ENCODE measurements around the gene ZBED4.

Gene ZBED4

GRCh38 chr22:49885881-49886280, 32.2 kb downstream of the ZBED4 start:
- no peak for TF ChIP-seq ZNF274 (IDR thresholded peaks at IDR 0.05; ENCODE audit: low read depth, low read length)

GRCh38 chr22:49886346-49887063, 32.9 kb downstream of the ZBED4 start:
- no peak for TF ChIP-seq ZNF274 (IDR thresholded peaks at IDR 0.05; ENCODE audit: low read depth, low read length)
- no peak overlapping the region for H3K4me3 ChIP-seq (ENCODE audit: low read length)

More at GRCh38 chr22:49885881-49886280, 32.2 kb downstream of the ZBED4 start:
- H3K4me3 ChIP-seq (ENCODE audit: low read length) = no peak overlapping the region

- no peak overlapping the region for H3K4me3 ChIP-seq (ENCODE audit: low read length)
- TF ChIP-seq ZNF274 (IDR thresholded peaks at IDR 0.05; ENCODE audit: low read depth, low read length) = no peak
These were observed 33.4 kb downstream of the ZBED4 start for GRCh38 chr22:49887064-49887451.

GRCh38 chr22:49887702-49888101, 34.1 kb downstream of the ZBED4 start:
- no peak for TF ChIP-seq ZNF274 (IDR thresholded peaks at IDR 0.05; ENCODE audit: low read depth, low read length)
- no peak overlapping the region for H3K4me3 ChIP-seq (ENCODE audit: low read length)

- no peak overlapping the region for H3K4me3 ChIP-seq (ENCODE audit: low read length)
- no peak for TF ChIP-seq ZNF274 (IDR thresholded peaks at IDR 0.05; ENCODE audit: low read depth, low read length)
These were observed 35.4 kb downstream of the ZBED4 start for GRCh38 chr22:49889071-49889470.

GRCh38 chr22:49892226-49892899, 38.7 kb downstream of the ZBED4 start:
- no peak for TF ChIP-seq ZNF274 (IDR thresholded peaks at IDR 0.05; ENCODE audit: low read depth, low read length)
- no peak overlapping the region for H3K4me3 ChIP-seq (ENCODE audit: low read length)

GRCh38 chr22:49893025-49893424, 39.4 kb downstream of the ZBED4 start:
- TF ChIP-seq ZNF274 (IDR thresholded peaks at IDR 0.05; ENCODE audit: low read depth, low read length) = no peak
- no peak overlapping the region for H3K4me3 ChIP-seq (ENCODE audit: low read length)

GRCh38 chr22:49894322-49895054, 40.8 kb downstream of the ZBED4 start:
- no peak overlapping the region for H3K4me3 ChIP-seq (ENCODE audit: low read length)
- TF ChIP-seq ZNF274 (IDR thresholded peaks at IDR 0.05; ENCODE audit: low read depth, low read length) = no peak

- TF ChIP-seq ZNF274 (IDR thresholded peaks at IDR 0.05; ENCODE audit: low read depth, low read length) = no peak
- H3K4me3 ChIP-seq (ENCODE audit: low read length) = no peak overlapping the region
These were observed 42.6 kb downstream of the ZBED4 start for GRCh38 chr22:49896201-49896600.

GRCh38 chr22:49897015-49897684, 43.5 kb downstream of the ZBED4 start:
- no peak for TF ChIP-seq ZNF274 (IDR thresholded peaks at IDR 0.05; ENCODE audit: low read depth, low read length)
- H3K4me3 ChIP-seq (ENCODE audit: low read length) = no peak overlapping the region

- TF ChIP-seq ZNF274 (IDR thresholded peaks at IDR 0.05; ENCODE audit: low read depth, low read length) = no peak
- H3K4me3 ChIP-seq (ENCODE audit: low read length) = no peak overlapping the region
These were observed 45.9 kb downstream of the ZBED4 start for GRCh38 chr22:49899530-49899929.

GRCh38 chr22:49900441-49901230, 47.0 kb downstream of the ZBED4 start:
- TF ChIP-seq ZNF274 (IDR thresholded peaks at IDR 0.05; ENCODE audit: low read depth, low read length) = no peak

GRCh38 chr22:49901457-49901856, 47.8 kb downstream of the ZBED4 start:
- no peak overlapping the region for H3K4me3 ChIP-seq (ENCODE audit: low read length)
- TF ChIP-seq ZNF274 (IDR thresholded peaks at IDR 0.05; ENCODE audit: low read depth, low read length) = no peak

More at GRCh38 chr22:49900441-49901230, 47.0 kb downstream of the ZBED4 start:
- H3K4me3 ChIP-seq (ENCODE audit: low read length) = no peak overlapping the region
